NCI-H446 treated with DMSO at 0.1 percent for 48 hours (cell line): ENCODE measurements around the gene SEMA3E.
"Not testable (repeated sequence)": the region's sequence is repeated elsewhere in the genome, so short reads cannot be mapped to it uniquely, and the experiment has no call there.

Experiments
- DNase-seq: peaks from one replicate; lab custom pipeline; 2025; lab: John Stamatoyannopoulos, UW

The SEMA3E gene

GRCh38 chr7:83452256-83452655, 196.7 kb downstream of the SEMA3E start:
- DNase-seq = no peak

GRCh38 chr7:83451501-83452045, 197.4 kb downstream of the SEMA3E start:
- no peak for DNase-seq

- no peak for DNase-seq
Observed at GRCh38 chr7:83449781-83450180, 199.2 kb downstream of the SEMA3E start.

GRCh38 chr7:83447681-83448080, 201.3 kb downstream of the SEMA3E start:
- DNase-seq = no peak

- no peak for DNase-seq
Observed at GRCh38 chr7:83446102-83446669, 202.8 kb downstream of the SEMA3E start.

GRCh38 chr7:83442911-83443310, 206.0 kb downstream of the SEMA3E start:
- DNase-seq = no peak

GRCh38 chr7:83439026-83439425, 209.9 kb downstream of the SEMA3E start:
- no peak for DNase-seq

- DNase-seq = not testable (repeated sequence)
Observed at GRCh38 chr7:83430289-83430688, 218.7 kb downstream of the SEMA3E start.

- no peak for DNase-seq
Observed at GRCh38 chr7:83429493-83429892, 219.4 kb downstream of the SEMA3E start.

- no peak for DNase-seq
Observed at GRCh38 chr7:83427884-83428283, 221.1 kb downstream of the SEMA3E start.

- no peak for DNase-seq
Observed at GRCh38 chr7:83426325-83426724, 222.6 kb downstream of the SEMA3E start.

GRCh38 chr7:83419013-83419412, 229.9 kb downstream of the SEMA3E start:
- DNase-seq = no peak

- DNase-seq = no peak
Observed at GRCh38 chr7:83415840-83416239, 233.1 kb downstream of the SEMA3E start.

- no peak for DNase-seq
Observed at GRCh38 chr7:83414947-83415346, 234.0 kb downstream of the SEMA3E start.

- peak; percentile 10 for DNase-seq
Observed at GRCh38 chr7:83413831-83414230, 235.1 kb downstream of the SEMA3E start.

GRCh38 chr7:83413424-83413823, 235.5 kb downstream of the SEMA3E start:
- no peak for DNase-seq

- no peak for DNase-seq
Observed at GRCh38 chr7:83410989-83411591, 237.8 kb downstream of the SEMA3E start.

- no peak for DNase-seq
Observed at GRCh38 chr7:83394776-83395175, 254.2 kb downstream of the SEMA3E start.

GRCh38 chr7:83388436-83388835, 260.5 kb downstream of the SEMA3E start:
- no peak for DNase-seq

- DNase-seq = no peak
Observed at GRCh38 chr7:83366629-83367028, 282.3 kb downstream of the SEMA3E start.

- no peak for DNase-seq
Observed at GRCh38 chr7:83365746-83366145, 283.2 kb downstream of the SEMA3E start.

GRCh38 chr7:83362871-83363550, 285.9 kb downstream of the SEMA3E start:
- DNase-seq = peak; percentile 49

- DNase-seq = no peak
Observed at GRCh38 chr7:83359108-83359507, 289.8 kb downstream of the SEMA3E start.
